DND-41 (cell line): ENCODE measurements around the gene PRC1.

Source experiments
- ATAC-seq: fragments of 200-7000 bp; cut with Tn5 transposase; 3 replicates; pipeline ENCODE4 v1.9.1; 2021; ENCODE audit warnings: low read depth; ENCODE audit not compliant: insufficient read depth
- DNase-seq: peaks from one replicate; pipeline ENCODE4 v3.0.0-alpha.2; 2020
- H2AFZ ChIP-seq: 2 replicates; pipeline ENCODE4 v1.6.0; 2012; ENCODE audit warnings: low read depth, low read length
- H3K27ac ChIP-seq: 2 replicates; pipeline ENCODE4 v1.5.1; 2012; ENCODE audit warnings: low read length, inconsistent platforms
- H3K27me3 ChIP-seq: fragments of 200-600 bp; sonication (generic); 2 replicates; pipeline ENCODE4 v1.6.0; 2012; ENCODE audit warnings: low read length, mild to moderate bottlenecking, inconsistent platforms; ENCODE audit not compliant: insufficient read depth, poor library complexity
- H3K36me3 ChIP-seq: 2 replicates; pipeline ENCODE4 v1.5.1; 2012; ENCODE audit warnings: low read length, inconsistent platforms; ENCODE audit not compliant: insufficient read depth
- H3K4me1 ChIP-seq: 2 replicates; pipeline ENCODE4 v1.5.1; 2012; ENCODE audit warnings: mild to moderate bottlenecking, low read length; ENCODE audit not compliant: insufficient read depth
- H3K4me2 ChIP-seq: 2 replicates; pipeline ENCODE4 v1.6.0; 2012; ENCODE audit warnings: mild to moderate bottlenecking, moderate library complexity, low read length, inconsistent platforms; ENCODE audit not compliant: insufficient read depth
- H3K4me3 ChIP-seq, 2 experiments: fragments of 200-600 bp in 1 of 2; shearing (Covaris generic) in 1 of 2; 2 replicates each; pipeline ENCODE4 v1.5.1; 2012 to 2016; ENCODE audit warnings: inconsistent platforms in 2 of 2, low read length in 2 of 2, mild to moderate bottlenecking in 2 of 2, low read depth in 1 of 2, moderate library complexity in 1 of 2
- H3K79me2 ChIP-seq: 2 replicates; pipeline ENCODE4 v1.6.0; 2012; ENCODE audit warnings: low read length, inconsistent platforms; ENCODE audit not compliant: insufficient read depth
- H3K9ac ChIP-seq: 2 replicates; pipeline ENCODE4 v1.6.0; 2012; ENCODE audit warnings: low read depth, mild to moderate bottlenecking, inconsistent platforms, low read length, moderate library complexity
- H3K9me3 ChIP-seq: 2 replicates; pipeline ENCODE4 v1.5.1; 2012; ENCODE audit warnings: low read length, moderate library complexity, mild to moderate bottlenecking, inconsistent platforms; ENCODE audit not compliant: insufficient read depth, severe bottlenecking
- H4K20me1 ChIP-seq: 2 replicates; pipeline ENCODE4 v1.6.0; 2012; ENCODE audit warnings: low read length; ENCODE audit not compliant: insufficient read depth
- EZH2 ChIP-seq: IDR thresholded peaks from 3 replicates; pipeline ENCODE4 v1.6.1; 2012; ENCODE audit warnings: borderline replicate concordance, low read depth, mild to moderate bottlenecking, moderate library complexity, low read length, inconsistent platforms; ENCODE audit not compliant: severe bottlenecking
- TF ChIP-seq, protein P1 (sequence below): IDR thresholded peaks from 2 replicates; pipeline ENCODE4 v1.5.1; 2012; ENCODE audit warnings: borderline replicate concordance, low read length, moderate library complexity, mild to moderate bottlenecking; ENCODE audit not compliant: poor library complexity, severe bottlenecking; ENCODE audit errors: extremely low read depth

Gene PRC1

GRCh38 chr15:90974216-90974615, 20.1 kb downstream of the PRC1 start:
- Histone ChIP-seq H3K9me3 (no peaks in the 10 kb centered on the region), H4K20me1 (no peaks in the 10 kb centered on the region), H3K4me2 (no peak overlapping the region), H2AFZ (no peak overlapping the region), H3K36me3 (peaks cover 86% of the 10 kb centered on the region), H3K4me3 (no peak overlapping the region), H3K27me3 (no peaks in the 10 kb centered on the region), H3K79me2 (0 out of 2 replicates have a peak, but pooled peaks cover 2% of the 10 kb centered on the region), H3K9ac (no peak overlapping the region), H3K4me1 (no peaks in the 10 kb centered on the region), H3K27ac (no peak overlapping the region)
- TF ChIP-seq EZH2: no peak
- TF ChIP-seq, protein P1, sequence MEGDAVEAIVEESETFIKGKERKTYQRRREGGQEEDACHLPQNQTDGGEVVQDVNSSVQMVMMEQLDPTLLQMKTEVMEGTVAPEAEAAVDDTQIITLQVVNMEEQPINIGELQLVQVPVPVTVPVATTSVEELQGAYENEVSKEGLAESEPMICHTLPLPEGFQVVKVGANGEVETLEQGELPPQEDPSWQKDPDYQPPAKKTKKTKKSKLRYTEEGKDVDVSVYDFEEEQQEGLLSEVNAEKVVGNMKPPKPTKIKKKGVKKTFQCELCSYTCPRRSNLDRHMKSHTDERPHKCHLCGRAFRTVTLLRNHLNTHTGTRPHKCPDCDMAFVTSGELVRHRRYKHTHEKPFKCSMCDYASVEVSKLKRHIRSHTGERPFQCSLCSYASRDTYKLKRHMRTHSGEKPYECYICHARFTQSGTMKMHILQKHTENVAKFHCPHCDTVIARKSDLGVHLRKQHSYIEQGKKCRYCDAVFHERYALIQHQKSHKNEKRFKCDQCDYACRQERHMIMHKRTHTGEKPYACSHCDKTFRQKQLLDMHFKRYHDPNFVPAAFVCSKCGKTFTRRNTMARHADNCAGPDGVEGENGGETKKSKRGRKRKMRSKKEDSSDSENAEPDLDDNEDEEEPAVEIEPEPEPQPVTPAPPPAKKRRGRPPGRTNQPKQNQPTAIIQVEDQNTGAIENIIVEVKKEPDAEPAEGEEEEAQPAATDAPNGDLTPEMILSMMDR: no peak
- DNase-seq (no peak), ATAC-seq (no peak)

GRCh38 chr15:90972133-90972532, 22.2 kb downstream of the PRC1 start:
- H3K9me3 ChIP-seq: no peaks in the 10 kb centered on the region
- DNase-seq (no peak), ATAC-seq (no peak)
- TF ChIP-seq, protein P1: no peak
- no peak for TF ChIP-seq EZH2
- H3K27me3 ChIP-seq: no peaks in the 10 kb centered on the region
- no peaks in the 10 kb centered on the region for H4K20me1 ChIP-seq
- no peak overlapping the region for H3K4me3 ChIP-seq
- no peak overlapping the region for H3K4me2 ChIP-seq
- H3K9ac ChIP-seq: no peak overlapping the region
- no peak overlapping the region for H3K27ac ChIP-seq
- H3K79me2 ChIP-seq: no peaks in the 10 kb centered on the region; the same call in 1 of the 2 replicates
- H3K4me1 ChIP-seq: no peaks in the 10 kb centered on the region
- H2AFZ ChIP-seq: no peak overlapping the region
- H3K36me3 ChIP-seq: peaks cover 89% of the 10 kb centered on the region

GRCh38 chr15:90970274-90970673, 24.1 kb downstream of the PRC1 start:
- Histone ChIP-seq H2AFZ (no peak overlapping the region), H3K27me3 (no peaks in the 10 kb centered on the region), H3K36me3 (peaks cover 84% of the 10 kb centered on the region), H3K79me2 (no peaks in the 10 kb centered on the region; the same call in none of the 2 replicates), H4K20me1 (no peaks in the 10 kb centered on the region), H3K9me3 (no peaks in the 10 kb centered on the region), H3K4me3 (no peak overlapping the region), H3K4me2 (no peak overlapping the region), H3K9ac (no peak overlapping the region), H3K4me1 (no peaks in the 10 kb centered on the region), H3K27ac (no peak overlapping the region)
- TF ChIP-seq, protein P1: no peak
- no peak for TF ChIP-seq EZH2
- ATAC-seq: no peak
- DNase-seq: no peak

DNA sequence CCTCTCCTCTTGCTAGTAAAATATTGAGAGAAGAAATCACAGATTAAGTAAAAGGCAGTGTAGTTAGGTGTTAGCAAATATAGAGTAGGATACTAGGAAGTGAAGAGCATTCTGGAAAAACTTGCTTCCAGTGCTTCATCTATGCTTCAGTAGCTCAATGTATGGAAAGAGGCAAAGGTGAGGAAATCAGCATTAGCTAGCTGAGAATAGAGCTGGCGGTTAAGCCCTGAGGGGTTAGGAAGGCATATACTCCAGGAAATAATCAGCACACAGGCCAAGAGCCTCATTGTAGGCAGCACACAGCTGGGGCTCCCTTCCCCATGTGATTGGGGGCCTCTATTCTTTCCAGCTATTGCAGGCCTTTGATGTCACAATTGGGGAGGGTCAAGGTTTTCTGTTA, 25.9 kb downstream of the PRC1 start:
- no peaks in the 10 kb centered on the region for H3K9me3 ChIP-seq
- no peak overlapping the region for H3K27ac ChIP-seq
- H3K36me3 ChIP-seq: peaks cover 84% of the 10 kb centered on the region
- H3K4me1 ChIP-seq: no peaks in the 10 kb centered on the region
- no peak overlapping the region for H3K4me2 ChIP-seq
- no peak for TF ChIP-seq EZH2
- TF ChIP-seq, protein P1: no peak
- no peak overlapping the region for H3K4me3 ChIP-seq
- peaks cover 10% of the 10 kb centered on the region for H3K79me2 ChIP-seq
- 0 out of 2 replicates have a peak, but pooled peaks cover 3% of the 10 kb centered on the region for H4K20me1 ChIP-seq
- no peak for ATAC-seq
- no peak overlapping the region for H2AFZ ChIP-seq
- H3K27me3 ChIP-seq: no peaks in the 10 kb centered on the region
- no peak for DNase-seq
- no peak overlapping the region for H3K9ac ChIP-seq
